H9 (cell line): Measurements from ENCODE around the gene C9. TPM values are rescaled to one million over a fixed set of nuclear protein-coding genes. Genes with fewer than 3 reads are reported as not detected.

Experiments
- DNase-seq: peaks from one replicate; pipeline ENCODE4 v3.0.0-alpha.2; 2017
- H2AFZ ChIP-seq: one replicate; pipeline ENCODE4 v1.6.1; 2013; ENCODE audit warnings: mild to moderate bottlenecking, low read length, control low read depth, moderate library complexity
- H2AK5ac ChIP-seq: 2 replicates; pipeline ENCODE4 v1.6.1; 2013; ENCODE audit warnings: low read length, control low read depth, mixed read lengths; ENCODE audit not compliant: insufficient read length
- H2BK120ac ChIP-seq: one replicate; pipeline ENCODE4 v1.6.1; 2013; ENCODE audit warnings: low read depth, mild to moderate bottlenecking, low read length, control low read depth, inconsistent platforms; ENCODE audit not compliant: poor library complexity, severe bottlenecking
- H2BK12ac ChIP-seq: 2 replicates; pipeline ENCODE4 v1.6.1; 2013; ENCODE audit warnings: low read length, control low read depth, mixed read lengths, low read depth; ENCODE audit not compliant: insufficient read length
- H2BK15ac ChIP-seq: 2 replicates; pipeline ENCODE4 v1.6.1; 2013; ENCODE audit warnings: low read depth, low read length, control low read depth
- H2BK20ac ChIP-seq: one replicate; pipeline ENCODE4 v1.6.1; 2013; ENCODE audit warnings: low read depth, mild to moderate bottlenecking, low read length, control low read depth, inconsistent platforms; ENCODE audit not compliant: poor library complexity, severe bottlenecking
- H2BK5ac ChIP-seq: 2 replicates; pipeline ENCODE4 v1.6.1; 2013; ENCODE audit warnings: low read length, control low read depth, mixed read lengths; ENCODE audit not compliant: insufficient read length
- H3K14ac ChIP-seq: 2 replicates; pipeline ENCODE4 v1.6.1; 2013; ENCODE audit warnings: low read length, control low read depth; ENCODE audit not compliant: insufficient read depth
- H3K18ac ChIP-seq: 2 replicates; pipeline ENCODE4 v1.6.1; 2013; ENCODE audit warnings: low read depth, mild to moderate bottlenecking, mixed read lengths, low read length, control low read depth; ENCODE audit not compliant: insufficient read length
- H3K23ac ChIP-seq: 2 replicates; pipeline ENCODE4 v1.6.1; 2013; ENCODE audit warnings: low read length, control low read depth, mixed read lengths, low read depth; ENCODE audit not compliant: insufficient read length
- H3K23me2 ChIP-seq: 2 replicates; pipeline ENCODE4 v1.6.1; 2013; ENCODE audit warnings: low read depth, mild to moderate bottlenecking, mixed read lengths, low read length, control low read depth; ENCODE audit not compliant: insufficient read length, poor library complexity, severe bottlenecking
- H3K27ac ChIP-seq: 2 replicates; pipeline ENCODE4 v1.5.1; 2013; ENCODE audit warnings: low read length, control low read depth, mixed read lengths, low read depth; ENCODE audit not compliant: insufficient read length
- H3K27me3 ChIP-seq: 2 replicates; pipeline ENCODE4 v1.6.1; 2013; ENCODE audit warnings: low read length, control low read depth, inconsistent platforms; ENCODE audit not compliant: insufficient read depth
- H3K4ac ChIP-seq: 2 replicates; pipeline ENCODE4 v1.6.1; 2013; ENCODE audit warnings: low read depth, mild to moderate bottlenecking, control low read depth, inconsistent platforms, low read length, moderate library complexity
- H3K4me1 ChIP-seq: 2 replicates; pipeline ENCODE4 v1.6.1; 2013; ENCODE audit warnings: low read length, control low read depth, inconsistent platforms; ENCODE audit not compliant: insufficient read depth
- H3K4me2 ChIP-seq: 2 replicates; pipeline ENCODE4 v1.6.1; 2013; ENCODE audit warnings: low read length, control low read depth, mixed read lengths; ENCODE audit not compliant: insufficient read length, insufficient read depth
- H3K56ac ChIP-seq: 2 replicates; pipeline ENCODE4 v1.6.1; 2013; ENCODE audit warnings: low read depth, mild to moderate bottlenecking, mixed read lengths, low read length, control low read depth; ENCODE audit not compliant: insufficient read length
- H3K79me1 ChIP-seq: 2 replicates; pipeline ENCODE4 v1.6.1; 2013; ENCODE audit warnings: low read depth, mild to moderate bottlenecking, moderate library complexity, low read length, control low read depth, inconsistent platforms; ENCODE audit not compliant: insufficient read depth, poor library complexity, severe bottlenecking
- H3K79me2 ChIP-seq: 2 replicates; pipeline ENCODE4 v1.6.1; 2013; ENCODE audit warnings: low read length, control low read depth, inconsistent platforms; ENCODE audit not compliant: insufficient read depth
- H3K9ac ChIP-seq: 2 replicates; pipeline ENCODE4 v1.6.1; 2013; ENCODE audit warnings: low read length, control low read depth, mixed read lengths; ENCODE audit not compliant: insufficient read length; ENCODE audit errors: extremely low read depth
- H3K9me3 ChIP-seq: one replicate; pipeline ENCODE4 v1.6.1; 2013; ENCODE audit warnings: low read depth, low read length, inconsistent platforms; ENCODE audit not compliant: control insufficient read depth
- H3T11ph ChIP-seq: one replicate; pipeline ENCODE4 v1.6.1; 2013; ENCODE audit warnings: mild to moderate bottlenecking, low read length, control low read depth, inconsistent platforms
- H4K20me1 ChIP-seq: one replicate; pipeline ENCODE4 v1.6.1; 2013; ENCODE audit not compliant: control insufficient read depth, insufficient read length, insufficient read depth
- H4K5ac ChIP-seq: 2 replicates; pipeline ENCODE4 v1.6.1; 2013; ENCODE audit warnings: low read depth, mild to moderate bottlenecking, mixed read lengths, low read length, control low read depth; ENCODE audit not compliant: insufficient read length
- H4K8ac ChIP-seq: replicated peaks from 2 replicates; pipeline ENCODE4 v1.6.1; 2013; ENCODE audit warnings: low read length, control low read depth, mixed read lengths, low read depth; ENCODE audit not compliant: insufficient read length
- H4K91ac ChIP-seq: 2 replicates; pipeline ENCODE4 v1.6.1; 2013; ENCODE audit warnings: low read depth, mild to moderate bottlenecking, moderate library complexity, mixed read lengths, low read length, control low read depth; ENCODE audit not compliant: insufficient read length
- H3K27ac Mint-ChIP-seq, 3 experiments: 2 replicates in 2 of 3; 3 replicates in 1 of 3; pipeline ENCODE4 v1.8.0; 2020 to 2021; ENCODE audit warnings: mixed read lengths in 3 of 3, mild to moderate bottlenecking in 1 of 3, moderate library complexity in 1 of 3
- H3K27me3 Mint-ChIP-seq: 2 replicates; pipeline ENCODE4 v1.8.0; 2021; ENCODE audit warnings: low read depth, mild to moderate bottlenecking, moderate library complexity, mixed read lengths
- H3K36me3 Mint-ChIP-seq, 3 experiments: 2 replicates in 2 of 3; 3 replicates in 1 of 3; pipeline ENCODE4 v1.8.0; 2020 to 2021; ENCODE audit warnings: low read depth in 3 of 3, mixed read lengths in 3 of 3; ENCODE audit not compliant: insufficient read depth in 1 of 3
- H3K4me1 Mint-ChIP-seq, 2 experiments: 2 replicates each; pipeline ENCODE4 v1.8.0; 2020; ENCODE audit warnings: mixed read lengths in 2 of 2
- H3K4me3 Mint-ChIP-seq, 2 experiments: 2 replicates in 1 of 2; 3 replicates in 1 of 2; pipeline ENCODE4 v1.8.0; 2020 to 2021; ENCODE audit warnings: mild to moderate bottlenecking in 2 of 2, mixed read lengths in 2 of 2, moderate library complexity in 1 of 2
- H3K9me3 Mint-ChIP-seq, 2 experiments: 2 replicates in 1 of 2; 3 replicates in 1 of 2; pipeline ENCODE4 v1.8.0; 2020; ENCODE audit warnings: mild to moderate bottlenecking in 2 of 2, mixed read lengths in 2 of 2, moderate library complexity in 1 of 2
- WGBS: extraction: QIAGEN DNeasy Blood & Tissue Kit; methylation state at CpG from one replicate; pipeline ENCODE4 v1.1.7; 2013; ENCODE audit warnings: missing lambda C conversion rate, low lambda C conversion rate, mixed read lengths; ENCODE audit not compliant: insufficient read length; ENCODE audit errors: extremely low coverage; 5-methylcytosine and 5-hydroxymethylcytosine counted together
- total RNA-seq: library from RNA; stranded (reverse); gene quantifications from 2 replicates; pipeline ENCODE4 v1.2.1, GENCODE V29; 2021
- TF ChIP-seq, protein P1 (sequence below): fragments of 200-600 bp; sonication (generic); conservative IDR thresholded peaks from 3 replicates; pipeline ENCODE4 v1.8.0; 2021; ENCODE audit warnings: antibody characterized with exemption, mild to moderate bottlenecking

Gene C9
- total RNA-seq, 1 experiment from 2014 or later, result not detected

DNA sequence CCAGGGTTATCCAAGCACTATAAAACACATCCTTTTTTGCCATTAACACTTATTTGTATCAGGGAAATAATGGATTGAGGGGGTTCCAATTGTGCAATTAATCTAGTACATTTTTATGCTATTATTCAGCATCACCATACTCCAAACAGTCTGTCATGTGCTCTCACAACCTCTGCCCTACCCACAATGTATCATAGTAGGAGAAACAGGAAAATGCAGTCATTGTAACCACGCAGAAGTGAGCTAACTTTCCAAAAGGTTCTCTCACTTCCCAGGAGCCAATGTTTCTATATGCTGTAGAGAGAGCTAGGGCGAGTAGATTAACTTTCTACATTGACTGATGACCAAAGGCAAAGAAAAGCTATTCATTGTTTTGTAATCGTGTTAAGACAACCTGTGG, 30.7 kb upstream of the C9 start:
- H2AFZ ChIP-seq, result no peak overlapping the region
- H3K9me3 ChIP-seq, result no peaks in the 10 kb centered on the region
- no peak overlapping the region for H4K5ac ChIP-seq
- Mint-ChIP-seq H3K9me3 (no peaks in the 10 kb centered on the region), H3K4me1 (peaks cover 17 to 18% of the 10 kb centered on the region in 2 experiments), H3K4me3 (no peak overlapping the region), H3K27ac (peak overlapping the region in 1 of 3 experiments; percentile 78; a peak in 1 of 7 replicates), H3K27me3 (no peaks in the 10 kb centered on the region), H3K36me3 (no peaks in the 10 kb centered on the region)
- no peak overlapping the region for H3K4me2 ChIP-seq
- no peak overlapping the region for H2AK5ac ChIP-seq
- H2BK5ac ChIP-seq, result no peak overlapping the region
- WGBS, result no CpG with 5 or more reads among the region's 3 CpGs
- H3T11ph ChIP-seq, result no peak overlapping the region
- no peak overlapping the region for H2BK12ac ChIP-seq
- H3K4ac ChIP-seq, result no peak overlapping the region
- no peaks in the 10 kb centered on the region for H4K20me1 ChIP-seq
- H2BK120ac ChIP-seq, result no peak overlapping the region
- H3K27me3 ChIP-seq, result no peaks in the 10 kb centered on the region
- no peak for DNase-seq
- H3K14ac ChIP-seq, result no peak overlapping the region
- no peak overlapping the region for H3K18ac ChIP-seq
- H2BK15ac ChIP-seq, result no peak overlapping the region
- H3K9ac ChIP-seq, result no peak overlapping the region
- peaks cover 3% of the 10 kb centered on the region for H3K23me2 ChIP-seq
- no peak overlapping the region for H3K27ac ChIP-seq
- no peak overlapping the region for H3K23ac ChIP-seq
- H2BK20ac ChIP-seq, result no peak overlapping the region
- no peaks in the 10 kb centered on the region for H3K79me2 ChIP-seq
- H3K56ac ChIP-seq, result no peak overlapping the region
- TF ChIP-seq, protein P1, sequence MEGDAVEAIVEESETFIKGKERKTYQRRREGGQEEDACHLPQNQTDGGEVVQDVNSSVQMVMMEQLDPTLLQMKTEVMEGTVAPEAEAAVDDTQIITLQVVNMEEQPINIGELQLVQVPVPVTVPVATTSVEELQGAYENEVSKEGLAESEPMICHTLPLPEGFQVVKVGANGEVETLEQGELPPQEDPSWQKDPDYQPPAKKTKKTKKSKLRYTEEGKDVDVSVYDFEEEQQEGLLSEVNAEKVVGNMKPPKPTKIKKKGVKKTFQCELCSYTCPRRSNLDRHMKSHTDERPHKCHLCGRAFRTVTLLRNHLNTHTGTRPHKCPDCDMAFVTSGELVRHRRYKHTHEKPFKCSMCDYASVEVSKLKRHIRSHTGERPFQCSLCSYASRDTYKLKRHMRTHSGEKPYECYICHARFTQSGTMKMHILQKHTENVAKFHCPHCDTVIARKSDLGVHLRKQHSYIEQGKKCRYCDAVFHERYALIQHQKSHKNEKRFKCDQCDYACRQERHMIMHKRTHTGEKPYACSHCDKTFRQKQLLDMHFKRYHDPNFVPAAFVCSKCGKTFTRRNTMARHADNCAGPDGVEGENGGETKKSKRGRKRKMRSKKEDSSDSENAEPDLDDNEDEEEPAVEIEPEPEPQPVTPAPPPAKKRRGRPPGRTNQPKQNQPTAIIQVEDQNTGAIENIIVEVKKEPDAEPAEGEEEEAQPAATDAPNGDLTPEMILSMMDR, result no peak
- no peak overlapping the region for H4K91ac ChIP-seq
- no peaks in the 10 kb centered on the region for H3K79me1 ChIP-seq
- H3K4me1 ChIP-seq, result no peaks in the 10 kb centered on the region
- H4K8ac ChIP-seq, result no peak overlapping the region
